Mesodermal cell (in vitro differentiated cells): ENCODE data around the gene DIP2B.

Experiments used
- H3K27ac ChIP-seq: 2 replicates; pipeline ENCODE4 v1.7.0; 2013; ENCODE audit warnings: mild to moderate bottlenecking, low read depth, low read length, moderate library complexity; ENCODE audit not compliant: severe bottlenecking
- H3K36me3 ChIP-seq: 2 replicates; pipeline ENCODE4 v1.7.1; 2013; ENCODE audit warnings: mild to moderate bottlenecking, low read length, moderate library complexity; ENCODE audit not compliant: control insufficient read depth, insufficient read depth
- H3K4me1 ChIP-seq: one replicate; pipeline ENCODE4 v1.7.1; 2013; ENCODE audit warnings: mild to moderate bottlenecking, low read length; ENCODE audit not compliant: insufficient read depth, control insufficient read depth, poor library complexity, severe bottlenecking
- H3K4me3 ChIP-seq: 2 replicates; pipeline ENCODE4 v1.7.0; 2013; ENCODE audit warnings: low read length, control low read depth, mild to moderate bottlenecking; ENCODE audit not compliant: insufficient read depth, poor library complexity, severe bottlenecking; ENCODE audit errors: extremely low read depth
- H3K9me3 ChIP-seq: 2 replicates; pipeline ENCODE4 v1.7.1; 2013; ENCODE audit warnings: mild to moderate bottlenecking, low read length, moderate library complexity; ENCODE audit not compliant: control insufficient read depth
- WGBS, 2 experiments: methylation state at CpG; one replicate each; pipeline ENCODE4 v1.1.5; 2013; ENCODE audit warnings: missing lambda C conversion rate in 2 of 2; ENCODE audit not compliant: insufficient coverage in 2 of 2; 5-methylcytosine and 5-hydroxymethylcytosine counted together

Gene DIP2B

GRCh38 chr12:50790081-50790480, 285.3 kb downstream of the DIP2B start:
- Histone ChIP-seq H3K4me3 (no peak overlapping the region), H3K9me3 (peaks cover 10% of the 10 kb centered on the region), H3K4me1 (peaks cover 20% of the 10 kb centered on the region), H3K27ac (no peak overlapping the region), H3K36me3 (peaks cover 20% of the 10 kb centered on the region)
- WGBS, 2 experiments: 96 to 100% methylated on average over 1 to 4 of the region's 5 CpGs
